HAP-1 (cell line): Measurements from ENCODE around the gene CSF3.

Source experiments
- DNase-seq, 2 experiments: peaks; one replicate each; pipeline ENCODE4 v3.0.0-alpha.2; 2016 to 2020; ENCODE audit warnings: low spot score in 2 of 2
- H3K27me3 ChIP-seq: fragments of 250-450 bp; sonication (Bioruptor Pico); 2 replicates; pipeline ENCODE4 v1.5.1; 2020; ENCODE audit warnings: low read depth, mild to moderate bottlenecking, moderate library complexity
- H3K36me3 ChIP-seq: fragments of 250-450 bp; sonication (Bioruptor Pico); replicated peaks from 2 replicates; pipeline ENCODE4 v1.5.1; 2020; ENCODE audit warnings: mild to moderate bottlenecking
- H3K4me1 ChIP-seq: fragments of 250-450 bp; sonication (Bioruptor Pico); 2 replicates; pipeline ENCODE4 v1.5.1; 2020; ENCODE audit warnings: mild to moderate bottlenecking
- H3K4me3 ChIP-seq: fragments of 250-450 bp; sonication (Bioruptor Pico); 2 replicates; pipeline ENCODE4 v1.5.1; 2020; ENCODE audit warnings: mild to moderate bottlenecking, moderate library complexity
- H3K9me3 ChIP-seq: fragments of 250-450 bp; sonication (Bioruptor Pico); 2 replicates; pipeline ENCODE4 v1.5.1; 2020; ENCODE audit warnings: mild to moderate bottlenecking, moderate library complexity
- in situ Hi-C: fragments of 300-500 bp; cut with MboI; formaldehyde crosslinking; loops from 3 replicates; pipeline ENCODE4 v1.14.3; 2020; ENCODE audit warnings: low sequenced_read_pairs, inconsistent platforms, mixed read lengths

Gene CSF3

GRCh38 chr17:40023590-40024292, 8.5 kb downstream of the CSF3 start:
- Histone ChIP-seq H3K4me1 (no peaks in the 10 kb centered on the region), H3K9me3 (no peaks in the 10 kb centered on the region), H3K27me3 (no peaks in the 10 kb centered on the region), H3K4me3 (no peak overlapping the region), H3K36me3 (peaks cover 78% of the 10 kb centered on the region)
- DNase-seq, result no peak
- in situ Hi-C loops, result loop anchor here (10.0 kb wide), 1 partner anchor 271 kb away; no protein-coding TSS in a partner anchor

GRCh38 chr17:40024901-40025300, 9.7 kb downstream of the CSF3 start:
- in situ Hi-C loops, result loop anchor here (10.0 kb wide), 1 partner anchor 270 kb away; no protein-coding TSS in a partner anchor
- no peaks in the 10 kb centered on the region for H3K4me1 ChIP-seq

GRCh38 chr17:40025559-40025958, 10.3 kb downstream of the CSF3 start:
- H3K27me3 ChIP-seq, result no peaks in the 10 kb centered on the region
- no peaks in the 10 kb centered on the region for H3K4me1 ChIP-seq
- H3K4me3 ChIP-seq, result no peak overlapping the region
- in situ Hi-C loops, result loop anchor here (10.0 kb wide), 1 partner anchor 269 kb away; no protein-coding TSS in a partner anchor
- DNase-seq, result no peak
- H3K9me3 ChIP-seq, result no peaks in the 10 kb centered on the region
- H3K36me3 ChIP-seq, result peaks cover 69% of the 10 kb centered on the region

More at GRCh38 chr17:40024901-40025300, 9.7 kb downstream of the CSF3 start:
- Histone ChIP-seq H3K9me3 (no peaks in the 10 kb centered on the region), H3K36me3 (peaks cover 75% of the 10 kb centered on the region), H3K4me3 (no peak overlapping the region), H3K27me3 (no peaks in the 10 kb centered on the region)
- DNase-seq, result no peak

GRCh38 chr17:40025991-40026815, 11.0 kb downstream of the CSF3 start:
- no peaks in the 10 kb centered on the region for H3K4me1 ChIP-seq
- no peak overlapping the region for H3K4me3 ChIP-seq
- DNase-seq, result no peak
- no peaks in the 10 kb centered on the region for H3K27me3 ChIP-seq
- peaks cover 69% of the 10 kb centered on the region for H3K36me3 ChIP-seq
- in situ Hi-C loops, result loop anchor here (10.0 kb wide), 1 partner anchor 269 kb away; no protein-coding TSS in a partner anchor
- H3K9me3 ChIP-seq, result no peaks in the 10 kb centered on the region

- Histone ChIP-seq H3K36me3 (peaks cover 69% of the 10 kb centered on the region), H3K9me3 (no peaks in the 10 kb centered on the region)
These were observed 11.8 kb downstream of the CSF3 start for GRCh38 chr17:40026816-40027613.

GRCh38 chr17:40027614-40028012, 12.4 kb downstream of the CSF3 start:
- no peaks in the 10 kb centered on the region for H3K27me3 ChIP-seq
- H3K4me1 ChIP-seq, result no peaks in the 10 kb centered on the region
- in situ Hi-C loops, result loop anchor here (10.0 kb wide), 1 partner anchor 267 kb away; no protein-coding TSS in a partner anchor
- peaks cover 70% of the 10 kb centered on the region for H3K36me3 ChIP-seq
- no peaks in the 10 kb centered on the region for H3K9me3 ChIP-seq
- no peak overlapping the region for H3K4me3 ChIP-seq
- DNase-seq, result no peak

More at GRCh38 chr17:40026816-40027613, 11.8 kb downstream of the CSF3 start:
- H3K4me3 ChIP-seq, result no peak overlapping the region
- no peaks in the 10 kb centered on the region for H3K27me3 ChIP-seq
- H3K4me1 ChIP-seq, result no peaks in the 10 kb centered on the region
- peak; percentile 56 to 88 for DNase-seq
- in situ Hi-C loops, result loop anchor here (10.0 kb wide), 1 partner anchor 268 kb away; no protein-coding TSS in a partner anchor

GRCh38 chr17:40028595-40028994, 13.4 kb downstream of the CSF3 start:
- no peak overlapping the region for H3K4me3 ChIP-seq
- no peaks in the 10 kb centered on the region for H3K27me3 ChIP-seq
- DNase-seq, result no peak
- H3K4me1 ChIP-seq, result no peaks in the 10 kb centered on the region
- in situ Hi-C loops, result loop anchor here (10.0 kb wide), 1 partner anchor 266 kb away; no protein-coding TSS in a partner anchor
- peaks cover 74% of the 10 kb centered on the region for H3K36me3 ChIP-seq
- no peaks in the 10 kb centered on the region for H3K9me3 ChIP-seq

GRCh38 chr17:40031706-40032105, 16.5 kb downstream of the CSF3 start:
- in situ Hi-C loops, result loop anchor here (10.0 kb wide), 1 partner anchor 133 kb away; no protein-coding TSS in a partner anchor
- Histone ChIP-seq H3K27me3 (no peaks in the 10 kb centered on the region), H3K4me3 (no peak overlapping the region), H3K4me1 (no peaks in the 10 kb centered on the region), H3K36me3 (peaks cover 78% of the 10 kb centered on the region), H3K9me3 (no peaks in the 10 kb centered on the region)
- no peak for DNase-seq

GRCh38 chr17:40032322-40033320, 17.4 kb downstream of the CSF3 start:
- in situ Hi-C loops, result loop anchor here (10.0 kb wide), 1 partner anchor 132 kb away; no protein-coding TSS in a partner anchor
- no peak overlapping the region for H3K4me3 ChIP-seq
- no peak for DNase-seq
- H3K27me3 ChIP-seq, result no peaks in the 10 kb centered on the region
- H3K36me3 ChIP-seq, result peaks cover 69% of the 10 kb centered on the region
- no peaks in the 10 kb centered on the region for H3K9me3 ChIP-seq
- H3K4me1 ChIP-seq, result no peaks in the 10 kb centered on the region

GRCh38 chr17:40033339-40033738, 18.1 kb downstream of the CSF3 start:
- Histone ChIP-seq H3K36me3 (peaks cover 68% of the 10 kb centered on the region), H3K9me3 (no peaks in the 10 kb centered on the region), H3K4me3 (no peak overlapping the region), H3K27me3 (no peaks in the 10 kb centered on the region), H3K4me1 (no peaks in the 10 kb centered on the region)
- in situ Hi-C loops, result loop anchor here (10.0 kb wide), 1 partner anchor 131 kb away; no protein-coding TSS in a partner anchor
- no peak for DNase-seq

- no peak overlapping the region for H3K4me3 ChIP-seq
- in situ Hi-C loops, result loop anchor here (10.0 kb wide), 1 partner anchor 130 kb away; no protein-coding TSS in a partner anchor
These were observed 19.4 kb downstream of the CSF3 start for GRCh38 chr17:40034426-40035161.

More at GRCh38 chr17:40034426-40035161, 19.4 kb downstream of the CSF3 start:
- Histone ChIP-seq H3K36me3 (peaks cover 62% of the 10 kb centered on the region), H3K27me3 (no peaks in the 10 kb centered on the region), H3K4me1 (no peaks in the 10 kb centered on the region), H3K9me3 (no peaks in the 10 kb centered on the region)
- no peak for DNase-seq
